WI38 (cell line): ENCODE measurements around the gene OR8J3.
"Not testable (repeated sequence)": the region's sequence is repeated elsewhere in the genome, so short reads cannot be mapped to it uniquely, and the experiment has no call there.

ENCODE experiments used
- H3K4me3 ChIP-seq: 2 replicates; pipeline ENCODE4 v1.5.1; 2011; ENCODE audit warnings: low read depth, mild to moderate bottlenecking, control low read depth, low read length
- TF ChIP-seq, protein P1 (sequence below): IDR thresholded peaks from 2 replicates; pipeline ENCODE4 v1.5.1; 2012; ENCODE audit warnings: low read depth, mild to moderate bottlenecking, control low read depth, low read length

OR8J3 gene

GRCh38 chr11:56152333-56152732, 12.3 kb upstream of the OR8J3 start:
- no peak overlapping the region for H3K4me3 ChIP-seq
- TF ChIP-seq, protein P1, sequence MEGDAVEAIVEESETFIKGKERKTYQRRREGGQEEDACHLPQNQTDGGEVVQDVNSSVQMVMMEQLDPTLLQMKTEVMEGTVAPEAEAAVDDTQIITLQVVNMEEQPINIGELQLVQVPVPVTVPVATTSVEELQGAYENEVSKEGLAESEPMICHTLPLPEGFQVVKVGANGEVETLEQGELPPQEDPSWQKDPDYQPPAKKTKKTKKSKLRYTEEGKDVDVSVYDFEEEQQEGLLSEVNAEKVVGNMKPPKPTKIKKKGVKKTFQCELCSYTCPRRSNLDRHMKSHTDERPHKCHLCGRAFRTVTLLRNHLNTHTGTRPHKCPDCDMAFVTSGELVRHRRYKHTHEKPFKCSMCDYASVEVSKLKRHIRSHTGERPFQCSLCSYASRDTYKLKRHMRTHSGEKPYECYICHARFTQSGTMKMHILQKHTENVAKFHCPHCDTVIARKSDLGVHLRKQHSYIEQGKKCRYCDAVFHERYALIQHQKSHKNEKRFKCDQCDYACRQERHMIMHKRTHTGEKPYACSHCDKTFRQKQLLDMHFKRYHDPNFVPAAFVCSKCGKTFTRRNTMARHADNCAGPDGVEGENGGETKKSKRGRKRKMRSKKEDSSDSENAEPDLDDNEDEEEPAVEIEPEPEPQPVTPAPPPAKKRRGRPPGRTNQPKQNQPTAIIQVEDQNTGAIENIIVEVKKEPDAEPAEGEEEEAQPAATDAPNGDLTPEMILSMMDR: no peak

- TF ChIP-seq, protein P1: no peak
- no peak overlapping the region for H3K4me3 ChIP-seq
Measured at GRCh38 chr11:56151376-56151775, 11.4 kb upstream of the OR8J3 start.

DNA sequence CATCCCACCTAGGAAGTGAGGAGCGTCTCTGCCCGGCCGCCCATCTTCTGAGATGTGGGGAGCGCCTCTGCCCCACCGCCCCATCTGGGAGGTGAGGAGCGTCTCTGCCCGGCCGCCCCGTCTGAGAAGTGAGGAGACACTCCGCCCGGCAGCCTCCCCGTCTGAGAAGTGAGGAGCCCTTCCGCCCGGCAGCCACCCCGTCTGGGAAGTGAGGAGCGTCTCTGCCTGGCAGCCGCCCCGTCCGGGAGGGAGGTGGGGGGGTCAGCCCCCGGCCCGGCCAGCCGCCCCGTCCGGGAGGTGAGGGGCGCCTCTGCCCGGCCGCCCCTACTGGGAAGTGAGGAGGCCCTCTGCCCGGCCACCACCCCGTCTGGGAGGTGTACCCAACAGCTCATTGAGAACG, 3.7 kb upstream of the OR8J3 start:
- H3K4me3 ChIP-seq: not testable (repeated sequence)

DNA sequence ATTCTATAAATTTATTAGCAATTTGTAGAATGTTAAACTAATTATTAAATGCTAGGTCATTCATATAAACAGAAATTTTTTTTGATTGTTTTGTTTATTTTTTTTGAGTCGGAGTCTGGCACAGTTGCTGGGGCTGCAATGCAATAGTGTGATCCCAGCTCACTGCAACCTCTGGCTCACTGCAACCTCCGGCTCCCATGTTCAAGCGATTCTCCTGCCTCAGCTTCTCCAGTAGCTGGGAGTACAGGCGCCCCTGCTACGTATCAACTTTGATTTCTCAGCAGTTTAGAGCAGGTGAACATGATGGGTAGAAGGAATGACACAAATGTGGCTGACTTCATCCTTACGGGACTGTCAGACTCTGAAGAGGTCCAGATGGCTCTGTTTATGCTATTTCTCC, 17.9 kb downstream of the OR8J3 start, which contains the start of gene OR8H3:
OR8H3 (plus strand) TSS at position 301 of the 400 bp plus-strand sequence; CDS start at position 301, 0 bp downstream.
- TF ChIP-seq, protein P1: no peak
- H3K4me3 ChIP-seq: no peak within 1 kb of the TSS

- TF ChIP-seq, protein P1: no peak
- no peak within 1 kb of the TSS for H3K4me3 ChIP-seq
Measured at GRCh38 chr11:56103210-56103737, 36.7 kb downstream of the OR8J3 start, which contains the start of gene OR8H2. Gene OR8H2 (plus strand): TSS chr11:56103687. CDS start chr11:56105043, 1,356 bp downstream.

- TF ChIP-seq, protein P1: no peak
- no peak within 1 kb of the TSS for H3K4me3 ChIP-seq
Measured at GRCh38 chr11:56093008-56093407, 47.0 kb downstream of the OR8J3 start, which contains the start of gene OR8I2. Gene OR8I2 (plus strand): TSS chr11:56093308. CDS start chr11:56093308, 0 bp downstream.

- no peak overlapping the region for H3K4me3 ChIP-seq
Measured at GRCh38 chr11:56089697-56090096, 50.3 kb downstream of the OR8J3 start.

More at GRCh38 chr11:56089697-56090096, 50.3 kb downstream of the OR8J3 start:
- TF ChIP-seq, protein P1: no peak
